Epithelial cell of esophagus (primary cell): ENCODE data around the gene CAPZA1.
A peak's percentile ranks its signal among the peaks of the same experiment; 100 is the strongest.

Source experiments
- DNase-seq: peaks from one replicate; pipeline ENCODE4 v3.0.0; 2010; ENCODE audit warnings: low read depth
- H3K4me3 ChIP-seq: 2 replicates; pipeline ENCODE4 v1.5.1; 2011; ENCODE audit warnings: mild to moderate bottlenecking, low read length, control low read depth
- TF ChIP-seq, protein P1 (sequence below): IDR thresholded peaks from 2 replicates; pipeline ENCODE4 v1.5.1; 2011; ENCODE audit warnings: low read depth, mild to moderate bottlenecking, low read length, control low read depth, inconsistent platforms; ENCODE audit not compliant: insufficient read depth; ENCODE audit errors: missing control alignments

CAPZA1 gene

DNA sequence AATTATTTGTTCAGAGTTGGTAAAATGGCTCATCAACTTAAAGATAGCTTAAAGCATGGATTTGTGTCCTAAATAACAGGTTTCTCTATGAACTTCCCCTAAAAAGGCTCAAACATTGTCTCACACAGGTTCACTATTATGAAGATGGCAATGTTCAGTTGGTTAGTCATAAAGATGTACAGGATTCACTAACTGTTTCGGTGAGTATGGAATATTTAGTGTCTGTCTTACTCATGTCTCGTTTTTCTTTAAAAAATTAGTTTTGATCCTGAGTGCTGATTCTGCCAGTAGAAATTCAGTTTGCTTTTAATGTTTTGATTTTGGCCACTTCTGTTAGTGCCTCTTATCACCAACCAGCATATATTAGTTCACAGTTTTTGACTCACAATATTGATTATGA lies 47.3 kb downstream of the CAPZA1 start:
- TF ChIP-seq, protein P1, sequence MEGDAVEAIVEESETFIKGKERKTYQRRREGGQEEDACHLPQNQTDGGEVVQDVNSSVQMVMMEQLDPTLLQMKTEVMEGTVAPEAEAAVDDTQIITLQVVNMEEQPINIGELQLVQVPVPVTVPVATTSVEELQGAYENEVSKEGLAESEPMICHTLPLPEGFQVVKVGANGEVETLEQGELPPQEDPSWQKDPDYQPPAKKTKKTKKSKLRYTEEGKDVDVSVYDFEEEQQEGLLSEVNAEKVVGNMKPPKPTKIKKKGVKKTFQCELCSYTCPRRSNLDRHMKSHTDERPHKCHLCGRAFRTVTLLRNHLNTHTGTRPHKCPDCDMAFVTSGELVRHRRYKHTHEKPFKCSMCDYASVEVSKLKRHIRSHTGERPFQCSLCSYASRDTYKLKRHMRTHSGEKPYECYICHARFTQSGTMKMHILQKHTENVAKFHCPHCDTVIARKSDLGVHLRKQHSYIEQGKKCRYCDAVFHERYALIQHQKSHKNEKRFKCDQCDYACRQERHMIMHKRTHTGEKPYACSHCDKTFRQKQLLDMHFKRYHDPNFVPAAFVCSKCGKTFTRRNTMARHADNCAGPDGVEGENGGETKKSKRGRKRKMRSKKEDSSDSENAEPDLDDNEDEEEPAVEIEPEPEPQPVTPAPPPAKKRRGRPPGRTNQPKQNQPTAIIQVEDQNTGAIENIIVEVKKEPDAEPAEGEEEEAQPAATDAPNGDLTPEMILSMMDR: no peak
- no peak overlapping the region for H3K4me3 ChIP-seq
- no peak for DNase-seq

DNA sequence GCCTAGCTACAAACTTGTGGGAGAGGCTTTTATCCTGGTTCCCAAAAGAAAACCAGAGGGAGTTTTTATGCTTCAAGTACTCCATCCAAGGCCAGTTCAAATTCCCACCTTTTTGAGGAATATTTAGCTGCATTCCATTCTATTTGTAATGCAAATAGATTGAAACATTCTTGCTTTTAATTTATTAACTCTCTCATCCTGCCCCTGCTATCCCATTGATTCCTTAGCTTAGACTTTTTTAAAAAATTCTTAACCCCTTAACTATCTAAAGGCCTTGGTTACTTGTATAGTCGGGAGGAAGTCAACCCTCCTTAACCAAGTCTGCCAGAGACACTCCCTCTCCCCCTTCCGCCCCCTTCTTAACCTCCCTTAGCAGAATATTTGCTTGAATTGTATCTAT lies 52.4 kb downstream of the CAPZA1 start:
- TF ChIP-seq, protein P1: no peak
- no peak overlapping the region for H3K4me3 ChIP-seq
- no peak for DNase-seq

DNA sequence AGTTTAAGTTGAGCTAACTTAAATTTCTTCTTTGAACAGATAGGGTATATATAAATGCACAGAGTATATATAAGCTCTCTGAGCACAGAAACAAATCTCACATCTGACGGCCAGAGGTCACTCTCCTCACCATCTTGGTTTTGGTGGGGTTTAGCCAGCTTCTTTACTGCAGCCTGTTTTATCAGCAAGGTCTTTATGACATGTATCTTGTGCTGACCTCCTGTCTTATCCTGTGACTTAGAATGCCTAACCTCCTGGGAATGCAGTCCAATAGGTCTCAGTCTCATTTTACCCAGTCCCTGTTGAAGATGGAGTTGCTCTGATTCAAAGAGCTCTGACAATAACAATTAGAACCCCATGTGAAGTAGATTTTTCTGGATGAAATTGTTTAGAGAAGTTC lies 53.2 kb downstream of the CAPZA1 start:
- TF ChIP-seq, protein P1: no peak
- DNase-seq: no peak
- no peak overlapping the region for H3K4me3 ChIP-seq

DNA sequence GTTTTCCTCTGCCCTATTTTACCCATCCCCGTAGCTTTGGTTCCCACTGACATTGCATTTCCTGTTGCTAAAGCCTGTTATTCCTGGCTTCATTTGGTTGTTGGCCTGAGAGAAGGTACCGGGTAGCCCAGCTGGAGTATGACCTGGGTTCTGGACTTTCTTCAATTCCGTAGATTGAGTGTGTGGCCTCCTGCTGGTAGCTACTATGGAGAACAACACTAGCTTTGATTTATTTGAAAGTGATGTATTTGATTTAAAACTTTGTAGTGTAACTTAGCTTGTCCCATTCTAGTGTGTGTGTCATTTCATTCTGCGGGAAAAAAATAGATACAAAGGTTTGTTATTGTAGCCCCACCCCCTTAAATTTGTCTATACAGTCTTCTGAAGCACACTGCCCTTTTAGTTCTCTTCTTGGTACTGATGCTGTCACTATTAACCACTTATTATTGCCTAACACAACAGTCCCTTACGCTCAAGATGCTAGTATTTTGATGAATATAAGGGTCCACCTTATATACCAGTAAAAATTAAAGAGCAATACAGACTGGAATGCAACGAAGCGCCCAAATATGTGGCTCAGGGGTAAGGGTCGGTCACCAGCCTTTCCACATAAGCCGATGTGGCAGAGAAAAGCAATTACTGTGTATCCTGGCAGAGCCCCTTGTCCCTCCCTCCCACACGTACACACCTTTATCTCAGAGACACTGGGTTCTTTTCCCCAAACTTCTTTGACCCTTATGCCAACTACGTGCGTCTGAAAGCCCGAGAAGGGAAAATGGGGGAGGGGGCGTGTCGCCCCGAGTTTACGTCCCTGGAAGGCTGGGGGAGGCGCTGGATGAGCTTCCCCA lies 54.2 kb downstream of the CAPZA1 start:
- TF ChIP-seq, protein P1: peak; percentile 62
- DNase-seq: peak; percentile 58

DNA sequence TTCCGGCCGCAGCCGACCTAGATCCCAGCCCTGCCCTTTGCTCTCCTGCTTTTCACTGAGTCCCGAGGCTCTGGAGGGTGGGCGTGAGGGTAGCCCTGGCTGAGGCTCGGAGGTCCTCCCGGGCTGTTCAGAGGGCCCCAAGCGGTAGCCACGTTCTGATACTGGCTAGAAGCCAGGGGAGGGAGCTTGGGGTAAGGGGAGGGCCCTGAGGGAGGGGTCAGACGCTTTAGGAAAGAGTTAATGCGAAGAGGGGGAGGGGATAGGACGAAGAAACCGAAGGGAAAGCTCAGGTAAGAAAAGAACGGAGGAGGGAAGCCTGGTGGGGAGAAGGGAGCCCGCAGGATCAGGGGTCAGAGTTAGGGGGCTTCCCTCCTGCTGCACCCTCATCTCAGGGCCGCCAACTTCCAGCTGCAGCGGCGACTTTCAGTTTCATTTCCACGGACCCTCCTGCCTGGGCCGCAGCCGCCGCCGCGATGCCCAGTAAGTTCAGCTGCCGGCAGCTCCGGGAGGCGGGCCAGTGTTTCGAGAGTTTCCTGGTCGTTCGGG lies 54.9 kb downstream of the CAPZA1 start, which contains the start of gene MOV10:
Gene MOV10 (plus strand): TSS at position 220 of the 546 bp plus-strand sequence. CDS start 254 bp downstream, at position 474.
- TF ChIP-seq, protein P1: no peak
- peak; percentile 74 for DNase-seq
- peak within 1 kb of the TSS; percentile 92 for H3K4me3 ChIP-seq

More for the DNA sequence above, 54.2 kb downstream of the CAPZA1 start:
- H3K4me3 ChIP-seq: peak overlapping the region; percentile 92

DNA sequence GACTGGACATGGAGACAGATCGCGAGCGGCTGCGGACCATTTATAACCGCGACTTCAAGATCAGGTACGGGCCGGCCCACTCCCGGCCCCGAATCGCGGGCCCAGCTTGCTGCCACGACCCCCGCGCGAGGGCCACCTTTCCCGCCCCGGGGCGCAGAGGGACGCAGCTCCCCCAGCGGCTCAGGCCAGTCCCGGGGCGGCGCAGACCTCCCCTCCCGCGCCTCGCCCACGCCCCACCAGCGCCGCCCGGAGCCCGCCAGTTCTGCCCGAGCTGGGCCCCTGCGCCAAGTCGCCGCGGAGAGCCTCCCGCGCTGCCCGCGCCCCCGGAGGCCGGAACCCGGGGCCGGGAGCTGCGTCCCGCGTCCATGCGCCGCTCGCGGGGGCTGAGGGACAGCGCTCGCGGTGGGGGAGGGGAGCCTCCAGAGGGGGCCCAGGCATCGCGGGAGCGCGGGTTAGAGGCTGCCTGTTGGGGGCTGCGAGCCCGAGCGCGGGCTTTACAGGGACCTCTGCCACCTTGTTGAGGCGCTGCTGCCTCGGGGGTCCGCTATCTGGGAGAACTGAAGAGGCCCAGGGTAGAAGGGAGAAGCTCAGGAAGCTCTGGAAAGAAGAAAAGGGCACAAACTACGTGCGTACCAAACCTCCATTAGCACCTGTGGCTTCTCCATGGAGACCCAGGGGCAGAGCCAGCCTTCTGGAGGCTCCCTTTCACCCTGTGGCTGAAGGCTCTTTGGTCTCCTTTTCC lies 55.5 kb downstream of the CAPZA1 start:
- DNase-seq: no peak
- H3K4me3 ChIP-seq: peak overlapping the region; percentile 92
- TF ChIP-seq, protein P1: no peak
